GM12873 (cell line): ENCODE results near the gene PLCD1.

Experiments used
- TF ChIP-seq, protein P1 (sequence below): IDR thresholded peaks from 2 replicates; pipeline ENCODE4 v1.5.1; 2012; ENCODE audit warnings: low read depth, mild to moderate bottlenecking, moderate library complexity, low read length, control low read depth; ENCODE audit not compliant: insufficient read depth; ENCODE audit errors: missing control alignments

Gene PLCD1

DNA sequence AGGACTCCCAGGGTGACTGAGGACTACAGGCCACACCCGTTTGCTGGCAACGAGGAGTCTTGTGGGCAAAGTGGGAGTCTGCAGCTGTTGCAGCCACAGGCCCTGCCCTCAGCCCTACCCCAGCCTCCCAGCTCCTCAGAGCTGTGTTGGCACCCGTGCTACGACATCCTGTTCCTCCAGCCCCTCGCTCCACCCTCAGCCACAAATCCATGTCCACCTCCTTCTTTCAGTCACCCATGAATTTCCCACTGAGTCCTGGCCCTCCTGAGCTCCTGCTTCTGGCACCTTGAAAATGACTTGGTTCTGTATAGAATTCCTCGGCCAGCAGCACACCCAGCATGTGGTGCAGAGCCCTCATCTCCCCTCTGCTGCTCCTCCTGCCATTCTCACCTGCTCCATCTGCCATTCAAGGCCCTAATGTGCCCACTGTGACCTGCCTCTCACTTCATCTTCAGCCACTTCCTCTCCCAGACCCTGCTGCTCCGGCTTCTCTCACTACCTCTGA is 59.8 kb downstream of the PLCD1 start:
- TF ChIP-seq, protein P1, sequence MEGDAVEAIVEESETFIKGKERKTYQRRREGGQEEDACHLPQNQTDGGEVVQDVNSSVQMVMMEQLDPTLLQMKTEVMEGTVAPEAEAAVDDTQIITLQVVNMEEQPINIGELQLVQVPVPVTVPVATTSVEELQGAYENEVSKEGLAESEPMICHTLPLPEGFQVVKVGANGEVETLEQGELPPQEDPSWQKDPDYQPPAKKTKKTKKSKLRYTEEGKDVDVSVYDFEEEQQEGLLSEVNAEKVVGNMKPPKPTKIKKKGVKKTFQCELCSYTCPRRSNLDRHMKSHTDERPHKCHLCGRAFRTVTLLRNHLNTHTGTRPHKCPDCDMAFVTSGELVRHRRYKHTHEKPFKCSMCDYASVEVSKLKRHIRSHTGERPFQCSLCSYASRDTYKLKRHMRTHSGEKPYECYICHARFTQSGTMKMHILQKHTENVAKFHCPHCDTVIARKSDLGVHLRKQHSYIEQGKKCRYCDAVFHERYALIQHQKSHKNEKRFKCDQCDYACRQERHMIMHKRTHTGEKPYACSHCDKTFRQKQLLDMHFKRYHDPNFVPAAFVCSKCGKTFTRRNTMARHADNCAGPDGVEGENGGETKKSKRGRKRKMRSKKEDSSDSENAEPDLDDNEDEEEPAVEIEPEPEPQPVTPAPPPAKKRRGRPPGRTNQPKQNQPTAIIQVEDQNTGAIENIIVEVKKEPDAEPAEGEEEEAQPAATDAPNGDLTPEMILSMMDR, result no peak

DNA sequence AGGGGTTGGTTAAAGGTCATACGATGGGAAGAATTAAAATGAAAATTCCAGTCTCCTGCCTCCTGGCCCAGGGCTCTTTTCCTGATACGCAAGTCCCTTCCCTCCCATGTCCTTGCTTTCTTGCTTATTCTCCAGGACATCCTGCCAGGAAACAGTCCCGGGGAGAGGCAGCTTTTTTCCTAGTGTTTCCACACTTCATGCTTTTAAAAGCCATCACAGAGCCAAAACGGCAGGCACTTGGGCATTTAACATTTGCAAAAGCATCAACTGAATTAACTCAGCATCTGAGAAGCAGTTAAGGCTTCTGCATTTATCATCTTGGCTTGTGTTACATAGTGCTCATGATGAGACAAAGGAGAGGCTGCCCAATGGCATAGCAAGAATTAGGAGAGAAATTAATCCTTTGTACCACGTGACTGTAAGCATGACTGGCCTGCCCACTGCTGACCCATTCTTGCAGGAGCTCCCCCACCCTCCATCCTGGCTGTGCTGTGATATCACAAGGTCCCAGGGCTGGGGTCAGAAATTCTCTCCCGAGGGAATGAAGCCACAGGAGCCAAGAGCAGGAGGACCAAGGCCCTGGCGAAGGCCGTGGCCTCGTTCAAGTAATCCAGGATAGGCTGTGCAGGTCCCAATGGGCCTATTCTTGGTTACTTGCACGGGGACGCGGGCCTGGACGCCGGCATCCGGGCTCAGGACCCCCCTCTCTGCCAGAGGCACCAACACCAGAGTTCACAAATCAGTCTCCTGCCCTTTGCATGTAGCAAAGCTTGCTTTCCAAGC is 60.4 kb downstream of the PLCD1 start:
- TF ChIP-seq, protein P1, result no peak

DNA sequence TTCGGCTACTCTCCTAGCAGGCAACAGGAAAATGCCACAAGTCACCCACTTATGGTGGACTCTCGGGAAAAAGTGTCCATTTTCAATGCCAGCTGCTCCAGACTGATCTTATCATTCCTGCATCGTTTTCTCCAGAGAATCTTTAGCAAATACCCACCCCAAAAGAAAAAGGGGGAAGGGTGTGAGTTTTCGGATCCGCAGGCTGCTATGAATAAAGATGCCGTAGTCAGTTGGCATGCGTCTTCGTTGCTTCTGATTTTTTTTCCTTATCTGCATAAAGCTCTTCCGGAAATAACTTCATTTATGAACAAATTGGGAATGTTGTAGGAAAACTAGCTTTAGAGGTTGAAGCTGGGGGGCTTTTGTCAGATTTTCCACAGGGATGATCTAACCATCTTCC is 61.2 kb downstream of the PLCD1 start:
- TF ChIP-seq, protein P1, result no peak

DNA sequence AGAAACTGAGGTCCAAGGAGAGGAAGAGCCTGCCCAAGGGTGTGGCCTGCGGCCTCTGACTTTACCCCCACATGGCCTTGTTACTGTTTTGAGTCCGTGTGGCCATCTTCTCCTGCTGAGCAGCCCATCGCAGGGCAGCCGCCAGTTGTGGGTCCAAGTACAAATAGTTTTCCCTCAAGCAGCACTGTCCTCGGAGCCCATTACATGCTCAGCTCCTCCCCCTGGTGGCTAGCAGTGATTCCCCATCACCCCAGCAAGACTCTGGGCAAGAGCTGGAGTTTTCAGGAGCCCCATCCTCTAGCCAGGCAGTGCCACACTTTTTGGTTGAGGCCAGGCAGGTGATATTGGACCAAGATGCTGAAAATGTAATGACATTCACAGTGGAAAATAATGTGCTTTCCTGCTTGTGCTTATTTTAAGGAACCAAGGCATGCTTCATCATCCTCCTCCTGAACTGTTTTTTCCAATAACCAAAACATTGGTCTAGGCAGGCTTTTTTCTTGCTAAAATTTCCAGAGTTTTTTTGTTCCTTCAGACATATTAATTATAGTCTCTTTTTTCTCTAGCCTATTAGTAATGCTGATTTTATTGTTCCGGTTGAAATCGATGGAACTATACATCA is 62.1 kb downstream of the PLCD1 start:
- TF ChIP-seq, protein P1, result peak; percentile 94

DNA sequence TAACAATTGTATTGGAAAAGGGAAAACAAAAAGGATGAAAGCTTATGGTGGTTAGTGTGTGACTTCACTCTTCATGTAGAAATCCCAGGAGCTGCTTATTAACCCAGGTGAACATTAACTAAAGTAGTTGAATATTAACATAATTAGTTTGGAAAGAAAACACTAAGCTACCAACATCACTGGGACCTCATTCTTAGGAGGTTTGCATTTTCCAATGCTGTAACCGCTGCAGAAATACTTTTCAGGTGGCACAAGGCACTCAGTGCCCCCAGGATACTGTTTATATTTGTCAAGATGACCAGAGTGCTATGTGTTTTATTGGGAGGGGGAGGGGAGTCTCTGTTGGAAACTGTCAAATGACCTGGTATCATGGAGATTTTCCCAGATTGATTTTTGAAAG is 64.7 kb downstream of the PLCD1 start:
- TF ChIP-seq, protein P1, result no peak

DNA sequence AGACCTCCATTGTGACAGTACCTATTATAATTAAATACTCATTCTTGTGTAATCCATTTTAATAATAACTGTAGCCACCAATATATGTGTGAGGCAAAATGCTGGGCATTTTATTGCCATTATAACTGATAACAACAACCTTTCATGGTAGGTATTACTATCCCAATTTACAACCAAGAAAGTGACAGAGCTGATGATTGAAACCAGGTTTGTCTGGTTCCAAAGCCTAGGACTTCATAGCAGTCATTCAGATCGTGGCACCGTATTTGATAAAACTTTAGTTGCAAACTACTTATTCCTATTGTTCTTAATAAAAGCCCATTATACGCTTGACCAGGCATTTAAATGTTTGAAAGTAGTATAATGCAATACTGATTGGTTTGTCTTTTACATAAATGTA is 65.3 kb downstream of the PLCD1 start:
- TF ChIP-seq, protein P1, result no peak

DNA sequence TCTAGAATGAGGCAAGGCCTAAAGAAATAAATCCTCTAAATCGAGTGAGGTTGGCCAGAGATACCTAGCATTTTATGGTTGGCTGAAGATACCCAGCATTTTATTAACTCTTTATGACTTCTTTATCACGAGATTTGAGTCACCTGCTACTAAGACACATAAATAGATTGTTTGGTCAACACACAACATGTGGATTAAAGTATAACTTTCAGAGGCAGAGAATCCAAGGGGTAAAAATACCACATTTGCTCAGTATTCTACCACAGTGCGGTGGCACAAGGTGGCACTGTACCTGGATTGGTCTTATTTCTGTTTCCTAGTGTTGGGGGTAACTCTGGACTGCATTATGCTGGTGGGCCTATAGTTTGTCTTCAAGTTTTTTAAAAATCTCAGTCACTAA is 65.8 kb downstream of the PLCD1 start:
- TF ChIP-seq, protein P1, result no peak
